ENCODE data around the gene MTG2. TPM values are rescaled to one million over a fixed set of nuclear protein-coding genes. Genes with fewer than 3 reads are reported as not detected.

MTG2 gene
- polyA plus RNA-seq, 1 donor (not counting 4 experiments of a cell fraction or from before 2014, with no cell fraction given): 24.7 TPM

DNA sequence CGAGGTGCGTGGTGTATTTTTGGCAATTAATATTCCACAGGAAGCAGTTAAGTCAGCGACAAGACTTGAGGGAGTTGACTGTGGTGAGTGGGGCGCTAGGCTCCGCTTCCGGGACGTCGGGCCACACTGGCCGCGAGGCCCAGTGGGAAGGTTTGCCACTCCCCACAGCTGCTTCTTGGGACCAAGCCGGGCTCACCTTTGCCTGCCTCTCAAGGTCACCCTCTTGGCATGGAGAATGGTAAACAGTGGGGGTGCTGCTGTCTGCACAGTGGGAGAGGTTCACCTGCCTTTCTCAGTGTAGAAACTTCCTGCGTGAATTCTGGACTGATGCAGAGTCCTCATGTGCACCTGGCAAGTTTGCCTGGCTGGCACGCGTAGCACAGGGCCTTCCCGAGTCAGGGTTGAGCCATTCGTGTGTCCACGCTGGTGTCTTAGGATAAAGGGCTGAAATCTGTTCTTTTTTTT lies 61.8 kb downstream of the MTG2 start:
- Histone ChIP-seq H3K9me1 (ENCODE audit: control insufficient read depth, extremely low read depth, insufficient read depth, low read length) (peaks cover 9% of the 10 kb centered on the region), H3K27me3 (ENCODE audit: control insufficient read depth, extremely low read depth, insufficient read depth, low read length) (no peaks in the 10 kb centered on the region), H3K4me3 (ENCODE audit: control insufficient read depth in 2 of 3, extremely low read depth in 1 of 3, insufficient read depth in 2 of 3, low read depth in 1 of 3, low read length in 3 of 3) (no peak overlapping the region), H2AFZ (ENCODE audit: control insufficient read depth, low read length) (no peak overlapping the region), H3K9me3 (ENCODE audit: control insufficient read depth, low read depth, low read length) (no peaks in the 10 kb centered on the region), H3K4me1 (ENCODE audit: control insufficient read depth, extremely low read depth, insufficient read depth, low read length) (peaks cover 23% of the 10 kb centered on the region), H3K79me2 (ENCODE audit: control insufficient read depth, insufficient read depth, low read length) (peaks cover 76% of the 10 kb centered on the region), H3K4me2 (ENCODE audit: control insufficient read depth, extremely low read depth, insufficient read depth, low read depth, low read length) (no peak overlapping the region), H4K20me1 (ENCODE audit: control insufficient read depth, extremely low read depth, insufficient read depth, low read length) (peaks cover 50% of the 10 kb centered on the region), H3K36me3 (ENCODE audit: control insufficient read depth in 2 of 2, extremely low read depth in 1 of 2, insufficient read depth in 2 of 2, low read length in 2 of 2) (peaks cover 3 to 20% of the 10 kb centered on the region in 2 experiments), H3K9ac (ENCODE audit: control insufficient read depth, extremely low read depth, insufficient read depth, low read length) (no peak overlapping the region), H3K27ac (ENCODE audit: control insufficient read depth, insufficient read depth, low read length) (no peak overlapping the region)
- dilution Hi-C loops (cut with MboI; ENCODE audit: extremely low pct_ligation_motif_present, low sequenced_read_pairs): no loop called here
- no peak for TF ChIP-seq EZH2 (IDR thresholded peaks at IDR 0.05; ENCODE audit: low read length)
- TF ChIP-seq, protein P1, sequence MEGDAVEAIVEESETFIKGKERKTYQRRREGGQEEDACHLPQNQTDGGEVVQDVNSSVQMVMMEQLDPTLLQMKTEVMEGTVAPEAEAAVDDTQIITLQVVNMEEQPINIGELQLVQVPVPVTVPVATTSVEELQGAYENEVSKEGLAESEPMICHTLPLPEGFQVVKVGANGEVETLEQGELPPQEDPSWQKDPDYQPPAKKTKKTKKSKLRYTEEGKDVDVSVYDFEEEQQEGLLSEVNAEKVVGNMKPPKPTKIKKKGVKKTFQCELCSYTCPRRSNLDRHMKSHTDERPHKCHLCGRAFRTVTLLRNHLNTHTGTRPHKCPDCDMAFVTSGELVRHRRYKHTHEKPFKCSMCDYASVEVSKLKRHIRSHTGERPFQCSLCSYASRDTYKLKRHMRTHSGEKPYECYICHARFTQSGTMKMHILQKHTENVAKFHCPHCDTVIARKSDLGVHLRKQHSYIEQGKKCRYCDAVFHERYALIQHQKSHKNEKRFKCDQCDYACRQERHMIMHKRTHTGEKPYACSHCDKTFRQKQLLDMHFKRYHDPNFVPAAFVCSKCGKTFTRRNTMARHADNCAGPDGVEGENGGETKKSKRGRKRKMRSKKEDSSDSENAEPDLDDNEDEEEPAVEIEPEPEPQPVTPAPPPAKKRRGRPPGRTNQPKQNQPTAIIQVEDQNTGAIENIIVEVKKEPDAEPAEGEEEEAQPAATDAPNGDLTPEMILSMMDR (optimal IDR thresholded peaks at IDR 0.05 in 1 of 3, IDR thresholded peaks at IDR 0.05 in 1 of 3, conservative IDR thresholded peaks at IDR 0.05 in 1 of 3; ENCODE audit: extremely low read depth in 1 of 3, insufficient read depth in 2 of 3, low read length in 3 of 3): no peak
- DNase-seq (ENCODE audit: low read depth, low spot score) (no peak), FAIRE-seq (no peak)

DNA sequence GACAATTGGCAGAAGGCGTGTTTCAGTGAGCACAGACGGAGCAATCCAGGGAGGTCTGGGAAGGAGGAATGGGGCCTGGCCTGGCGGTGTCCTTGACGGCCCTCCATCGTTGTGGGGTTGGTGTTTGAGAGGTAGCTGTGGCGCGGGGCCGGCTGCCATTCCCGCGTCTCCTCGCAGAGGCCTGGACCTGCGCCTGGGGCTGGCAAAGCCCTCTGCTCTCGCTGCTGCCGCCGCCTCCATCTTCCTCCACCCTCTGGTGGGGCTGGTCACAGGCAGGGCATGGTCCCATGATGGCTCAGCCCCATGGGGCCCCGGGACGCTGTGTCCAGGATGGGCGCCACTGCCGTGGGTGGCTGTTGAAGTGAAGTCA lies 63.1 kb downstream of the MTG2 start:
- DNase-seq (ENCODE audit: low read depth, low spot score): no peak
- Histone ChIP-seq H2AFZ (ENCODE audit: control insufficient read depth, low read length) (no peak overlapping the region), H4K20me1 (ENCODE audit: control insufficient read depth, extremely low read depth, insufficient read depth, low read length) (peaks cover 51% of the 10 kb centered on the region), H3K36me3 (ENCODE audit: control insufficient read depth in 2 of 2, extremely low read depth in 1 of 2, insufficient read depth in 2 of 2, low read length in 2 of 2) (peaks cover 3 to 18% of the 10 kb centered on the region in 2 experiments), H3K79me2 (ENCODE audit: control insufficient read depth, insufficient read depth, low read length) (peaks cover 75% of the 10 kb centered on the region), H3K27ac (ENCODE audit: control insufficient read depth, insufficient read depth, low read length) (no peak overlapping the region), H3K9me3 (ENCODE audit: control insufficient read depth, low read depth, low read length) (no peaks in the 10 kb centered on the region), H3K4me2 (ENCODE audit: control insufficient read depth, extremely low read depth, insufficient read depth, low read depth, low read length) (no peak overlapping the region), H3K4me3 (ENCODE audit: control insufficient read depth in 2 of 3, extremely low read depth in 1 of 3, insufficient read depth in 2 of 3, low read depth in 1 of 3, low read length in 3 of 3) (no peak overlapping the region), H3K9ac (ENCODE audit: control insufficient read depth, extremely low read depth, insufficient read depth, low read length) (no peak overlapping the region), H3K27me3 (ENCODE audit: control insufficient read depth, extremely low read depth, insufficient read depth, low read length) (no peaks in the 10 kb centered on the region), H3K4me1 (ENCODE audit: control insufficient read depth, extremely low read depth, insufficient read depth, low read length) (peaks cover 12% of the 10 kb centered on the region), H3K9me1 (ENCODE audit: control insufficient read depth, extremely low read depth, insufficient read depth, low read length) (peaks cover 3% of the 10 kb centered on the region)
- dilution Hi-C loops (cut with MboI; ENCODE audit: extremely low pct_ligation_motif_present, low sequenced_read_pairs): no loop called here
- no peak for TF ChIP-seq EZH2 (IDR thresholded peaks at IDR 0.05; ENCODE audit: low read length)
- TF ChIP-seq, protein P1 (optimal IDR thresholded peaks at IDR 0.05 in 1 of 3, IDR thresholded peaks at IDR 0.05 in 1 of 3, conservative IDR thresholded peaks at IDR 0.05 in 1 of 3; ENCODE audit: extremely low read depth in 1 of 3, insufficient read depth in 2 of 3, low read length in 3 of 3): no peak
- FAIRE-seq: no peak

All from keratinocyte (primary cell).